ENCODE results near the gene PCDHGA3.
A peak's percentile ranks its signal among the peaks of the same experiment; 100 is the strongest.
"Not testable (repeated sequence)": the region's sequence is repeated elsewhere in the genome, so short reads cannot be mapped to it uniquely, and the experiment has no call there.

Gene PCDHGA3

GRCh38 chr5:141343242-141343952, at the start of gene PCDHGA3:
Gene PCDHGA3, plus strand, starts transcription at chr5:141343829. Its CDS starts 205 bp downstream, at chr5:141344034.
- no peak for DNase-seq

GRCh38 chr5:141298376-141298775, 45.3 kb upstream of the PCDHGA3 start:
- DNase-seq, result no peak

DNA sequence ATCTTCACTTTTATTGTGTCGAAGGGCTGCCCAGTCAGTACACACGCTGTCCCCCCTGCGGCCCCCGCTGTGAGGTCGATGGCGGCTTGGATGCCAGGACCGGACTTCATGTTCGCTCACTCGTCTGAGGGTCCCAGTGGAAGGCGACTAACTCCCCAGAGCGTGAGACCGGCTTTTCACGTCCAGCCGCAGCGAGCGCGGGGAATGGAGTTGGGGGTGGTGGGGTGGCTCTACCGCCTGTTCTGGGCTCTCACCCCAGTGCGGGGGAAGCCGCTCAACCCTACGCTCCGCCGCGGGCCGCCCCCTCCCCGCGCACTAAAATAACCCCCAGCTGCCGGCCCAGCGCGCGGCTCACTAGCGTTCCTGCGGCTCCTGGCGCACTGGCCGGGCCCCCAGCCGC, 39.9 kb upstream of the PCDHGA3 start, which contains the start of gene SLC25A2:
Gene SLC25A2 (minus strand): TSS at position 294 of the 400 bp plus-strand sequence. CDS start 184 bp downstream, at position 110.
- no peak for DNase-seq

GRCh38 chr5:141306630-141307029, 37.0 kb upstream of the PCDHGA3 start:
- DNase-seq, result no peak

- DNase-seq, result no peak
These were observed 29.9 kb upstream of the PCDHGA3 start for GRCh38 chr5:141313711-141314110.

DNA sequence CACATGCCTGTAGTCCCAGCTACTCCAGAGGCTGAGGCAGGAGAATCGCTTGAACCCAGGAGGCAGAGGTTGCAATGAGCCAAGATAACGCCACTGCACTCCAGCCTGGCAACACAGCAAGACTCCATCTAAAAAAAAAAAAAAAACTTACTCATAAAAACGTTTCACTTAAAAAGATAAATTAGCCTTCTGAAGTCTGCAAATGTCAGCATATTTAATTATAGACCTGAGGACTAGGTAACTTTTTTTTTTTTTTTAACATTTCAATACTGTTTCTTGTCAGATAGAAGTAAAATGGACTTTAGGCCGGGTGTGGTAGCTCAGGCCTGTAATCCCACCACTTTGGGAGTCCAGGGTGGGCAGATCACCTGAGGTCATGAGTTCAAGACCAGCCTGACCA, 26.7 kb upstream of the PCDHGA3 start:
- not testable (repeated sequence) for DNase-seq

- no peak for DNase-seq
These were observed 24.4 kb upstream of the PCDHGA3 start for GRCh38 chr5:141319202-141319601.

GRCh38 chr5:141319699-141320098, 23.9 kb upstream of the PCDHGA3 start:
- DNase-seq, result no peak

- peak; percentile 75 to 89 (median 84) for DNase-seq
These were observed 23.1 kb upstream of the PCDHGA3 start, which contains the start of gene TAF7 for GRCh38 chr5:141320225-141321169. Gene TAF7, minus strand, starts transcription at chr5:141320784. Its CDS starts 740 bp downstream, at chr5:141320044.

GRCh38 chr5:141322261-141322660, 21.4 kb upstream of the PCDHGA3 start:
- no peak for DNase-seq

DNA sequence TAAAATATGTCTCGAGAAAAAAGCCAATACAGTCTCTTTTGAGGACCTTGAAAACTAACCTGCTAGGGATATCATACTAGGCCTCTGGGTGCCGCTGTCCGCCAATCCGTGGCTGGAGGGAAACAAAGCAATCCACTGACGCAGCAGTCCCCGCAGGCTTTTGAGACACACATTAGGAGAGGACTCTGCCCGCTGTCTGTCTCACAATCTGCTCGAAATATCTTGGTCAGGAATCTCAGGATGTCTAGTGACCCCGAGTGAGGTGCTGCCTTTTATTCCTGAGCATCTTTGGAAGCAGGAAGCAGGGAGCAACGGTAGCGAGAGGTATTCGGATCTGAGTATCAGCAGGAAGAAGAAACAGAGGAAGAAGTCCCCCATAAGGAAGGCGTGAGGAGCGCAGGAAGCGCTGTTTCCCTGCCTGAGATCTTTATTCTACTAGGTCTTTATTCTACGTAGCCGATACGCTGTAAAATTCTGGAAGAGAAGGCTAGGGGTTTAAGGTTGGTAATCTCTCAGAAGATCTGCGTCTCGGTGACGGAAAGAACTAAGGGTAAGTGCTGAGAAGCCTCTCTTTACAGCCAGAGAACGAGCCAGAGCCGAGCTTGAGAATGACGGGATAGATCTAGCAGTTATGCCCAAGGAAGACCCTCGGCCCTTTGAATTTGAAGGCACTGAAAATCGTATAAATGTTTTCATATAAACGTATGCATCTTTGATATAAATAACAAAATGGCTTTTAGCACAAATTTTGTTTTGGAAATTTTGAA, 17.4 kb upstream of the PCDHGA3 start:
- DNase-seq, result peak in 3 of 4 experiments; percentile 5 to 49 (median 24)

- no peak for DNase-seq
These were observed 15.4 kb upstream of the PCDHGA3 start for GRCh38 chr5:141328231-141328630.

- DNase-seq, result no peak
These were observed 13.1 kb upstream of the PCDHGA3 start, which contains the start of gene PCDHGA1 for GRCh38 chr5:141330299-141331080. Gene PCDHGA1, plus strand, starts transcription at chr5:141330514.

DNA sequence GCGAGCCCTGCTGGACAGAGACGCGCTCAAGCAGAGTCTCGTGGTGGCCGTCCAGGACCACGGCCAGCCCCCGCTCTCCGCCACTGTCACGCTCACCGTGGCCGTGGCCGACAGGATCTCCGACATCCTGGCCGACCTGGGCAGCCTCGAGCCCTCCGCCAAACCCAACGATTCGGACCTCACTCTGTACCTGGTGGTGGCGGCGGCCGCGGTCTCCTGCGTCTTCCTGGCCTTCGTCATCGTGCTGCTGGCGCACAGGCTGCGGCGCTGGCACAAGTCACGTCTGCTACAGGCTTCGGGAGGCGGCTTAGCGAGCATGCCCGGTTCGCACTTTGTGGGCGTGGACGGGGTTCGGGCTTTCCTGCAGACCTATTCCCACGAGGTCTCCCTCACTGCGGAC, 11.1 kb upstream of the PCDHGA3 start:
- not testable (repeated sequence) for DNase-seq

- DNase-seq, result no peak
These were observed 4.9 kb upstream of the PCDHGA3 start, which contains the start of gene PCDHGA2 for GRCh38 chr5:141338538-141339306. Gene PCDHGA2, plus strand, starts transcription at chr5:141338760.

DNA sequence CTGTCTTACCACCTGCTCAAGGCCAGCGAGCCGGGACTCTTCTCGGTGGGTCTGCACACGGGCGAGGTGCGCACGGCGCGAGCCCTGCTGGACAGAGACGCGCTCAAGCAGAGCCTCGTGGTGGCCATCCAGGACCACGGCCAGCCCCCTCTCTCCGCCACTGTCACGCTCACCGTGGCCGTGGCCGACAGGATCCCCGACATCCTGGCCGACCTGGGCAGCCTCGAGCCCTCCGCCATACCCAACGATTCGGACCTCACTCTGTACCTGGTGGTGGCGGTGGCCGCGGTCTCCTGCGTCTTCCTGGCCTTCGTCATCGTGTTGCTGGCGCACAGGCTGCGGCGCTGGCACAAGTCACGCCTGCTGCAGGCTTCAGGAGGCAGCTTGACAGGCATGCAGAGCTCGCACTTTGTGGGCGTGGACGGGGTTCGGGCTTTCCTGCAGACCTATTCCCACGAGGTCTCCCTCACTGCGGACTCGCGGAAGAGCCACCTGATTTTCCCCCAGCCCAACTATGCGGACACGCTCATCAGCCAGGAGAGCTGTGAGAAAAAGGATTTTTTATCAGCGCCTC, 2.8 kb upstream of the PCDHGA3 start:
- DNase-seq, result not testable (repeated sequence)

DNA sequence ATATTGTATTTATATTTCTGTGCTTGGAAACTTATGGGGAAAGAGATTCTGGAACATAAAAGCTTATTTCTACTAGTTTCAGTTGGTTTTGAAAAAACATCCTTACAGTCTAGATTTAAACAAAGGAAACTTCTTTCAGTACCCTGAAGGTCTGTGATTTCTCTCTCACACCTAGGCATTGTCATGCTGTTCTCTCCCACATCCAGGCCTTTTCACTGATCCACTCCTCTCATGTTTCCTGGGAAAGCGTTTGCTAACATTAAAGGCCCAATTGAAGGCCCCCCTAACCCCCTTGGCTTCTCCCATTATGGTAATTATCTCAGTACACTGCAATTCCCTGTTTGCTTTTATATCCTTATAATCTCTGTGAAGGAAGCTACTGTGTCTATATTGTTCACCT, 856 bp upstream of the PCDHGA3 start:
- no peak for DNase-seq

DNA sequence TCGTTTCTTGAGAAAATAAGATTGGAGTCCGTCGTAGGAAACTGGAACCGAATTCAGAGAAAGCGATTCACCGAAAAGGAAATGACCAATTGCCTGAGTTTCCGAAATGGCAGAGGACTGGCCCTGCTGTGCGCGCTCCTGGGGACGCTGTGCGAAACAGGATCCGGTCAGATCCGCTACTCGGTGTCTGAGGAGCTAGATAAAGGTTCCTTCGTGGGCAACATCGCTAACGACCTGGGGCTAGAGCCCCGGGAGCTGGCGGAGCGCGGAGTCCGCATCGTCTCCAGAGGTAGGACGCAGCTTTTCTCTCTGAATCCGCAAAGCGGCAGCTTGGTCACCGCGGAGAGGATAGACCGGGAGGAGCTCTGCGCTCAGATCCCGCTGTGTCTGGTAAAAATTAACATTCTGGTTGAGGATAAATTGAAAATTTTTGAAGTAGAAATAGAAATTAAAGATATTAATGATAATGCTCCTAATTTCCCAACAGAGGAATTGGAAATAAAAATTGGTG, 379 bp downstream of the PCDHGA3 start:
- no peak for DNase-seq

DNA sequence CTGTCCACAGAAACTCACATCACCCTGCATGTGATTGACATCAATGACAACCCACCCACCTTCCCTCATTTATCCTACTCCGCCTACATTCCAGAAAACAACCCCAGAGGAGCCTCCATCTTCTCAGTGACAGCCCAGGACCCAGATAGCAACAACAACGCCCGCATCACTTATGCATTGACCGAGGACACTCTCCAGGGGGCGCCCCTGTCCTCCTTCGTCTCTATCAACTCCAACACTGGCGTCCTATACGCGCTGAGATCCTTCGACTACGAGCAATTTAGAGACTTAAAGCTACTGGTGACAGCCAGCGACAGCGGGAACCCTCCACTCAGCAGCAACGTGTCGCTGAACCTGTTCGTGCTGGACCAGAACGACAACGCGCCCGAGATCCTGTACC, 1.7 kb downstream of the PCDHGA3 start:
- no peak for DNase-seq

- not testable (repeated sequence) for DNase-seq
These were observed 2.4 kb downstream of the PCDHGA3 start for GRCh38 chr5:141346017-141346416.
